Endodermal cell (in vitro differentiated cells): ENCODE measurements around the gene AGAP2. TPM values are rescaled to one million over a fixed set of nuclear protein-coding genes. Genes with fewer than 3 reads are reported as not detected.

Experiments used
- DNase-seq: peaks from one replicate; pipeline ENCODE4 v3.0.0-alpha.2; 2017
- H3K27ac ChIP-seq: 2 replicates; pipeline ENCODE4 v1.5.1; 2013; ENCODE audit warnings: mild to moderate bottlenecking, low read depth, low read length, moderate library complexity
- H3K27me3 ChIP-seq: 2 replicates; pipeline ENCODE4 v1.6.1; 2013; ENCODE audit warnings: mild to moderate bottlenecking, low read length, moderate library complexity; ENCODE audit not compliant: insufficient read depth, control insufficient read depth, poor library complexity, severe bottlenecking
- H3K36me3 ChIP-seq: 2 replicates; pipeline ENCODE4 v1.7.0; 2013; ENCODE audit warnings: mild to moderate bottlenecking, low read length, moderate library complexity; ENCODE audit not compliant: control insufficient read depth, insufficient read depth
- H3K4me1 ChIP-seq: one replicate; pipeline ENCODE4 v1.7.0; 2013; ENCODE audit warnings: low read length; ENCODE audit not compliant: control insufficient read depth, insufficient read depth
- H3K4me3 ChIP-seq: 2 replicates; pipeline ENCODE4 v1.5.1; 2013; ENCODE audit warnings: mild to moderate bottlenecking, low read length, moderate library complexity
- H3K9ac ChIP-seq: 2 replicates; pipeline ENCODE4 v1.6.1; 2013; ENCODE audit warnings: mild to moderate bottlenecking, low read length, moderate library complexity; ENCODE audit not compliant: poor library complexity, severe bottlenecking; ENCODE audit errors: extremely low read depth
- H3K9me3 ChIP-seq: 2 replicates; pipeline ENCODE4 v1.6.1; 2013; ENCODE audit warnings: mild to moderate bottlenecking, low read length, moderate library complexity; ENCODE audit not compliant: control insufficient read depth
- H3K27ac Mint-ChIP-seq: 2 replicates; pipeline ENCODE4 v1.8.0; 2020; ENCODE audit warnings: mixed read lengths
- H3K27me3 Mint-ChIP-seq: 2 replicates; pipeline ENCODE4 v1.8.0; 2021; ENCODE audit warnings: mild to moderate bottlenecking, mixed read lengths; ENCODE audit not compliant: insufficient read depth
- H3K36me3 Mint-ChIP-seq: 2 replicates; pipeline ENCODE4 v1.8.0; 2020; ENCODE audit warnings: low read depth, mixed read lengths
- H3K4me1 Mint-ChIP-seq: 2 replicates; pipeline ENCODE4 v1.8.0; 2020; ENCODE audit warnings: mixed read lengths
- H3K4me3 Mint-ChIP-seq: 2 replicates; pipeline ENCODE4 v1.8.0; 2020; ENCODE audit warnings: mild to moderate bottlenecking, moderate library complexity, mixed read lengths
- H3K9me3 Mint-ChIP-seq: 2 replicates; pipeline ENCODE4 v1.8.0; 2020; ENCODE audit warnings: mild to moderate bottlenecking, mixed read lengths
- WGBS, 2 experiments: methylation state at CpG; one replicate each; pipeline versions ENCODE4 v1.1.5 to v1.1.7; 2013; ENCODE audit warnings: missing lambda C conversion rate in 2 of 2, mixed read lengths in 1 of 2; ENCODE audit not compliant: insufficient coverage in 1 of 2, insufficient read length in 1 of 2; 5-methylcytosine and 5-hydroxymethylcytosine counted together
- total RNA-seq, 2 donors: library from RNA; stranded (reverse); fragmentation: NEBNext Ultra II Directional in 1 of 2; extraction: Animal tissue kit (Norgen Biotek cat#: 25700) in 1 of 2; gene quantifications; 2 replicates in 1 of 2; 3 replicates in 1 of 2; pipeline ENCODE4 v1.2.1, GENCODE V29; 2021
- TF ChIP-seq, protein P1 (sequence below): fragments of 200-600 bp; sonication (generic); conservative IDR thresholded peaks from 2 replicates; pipeline ENCODE4 v1.5.0; 2021; ENCODE audit warnings: antibody characterized with exemption, mild to moderate bottlenecking

The AGAP2 gene
- total RNA-seq, 2 donors from 2014 or later = 0.44 TPM; not detected in 1

DNA sequence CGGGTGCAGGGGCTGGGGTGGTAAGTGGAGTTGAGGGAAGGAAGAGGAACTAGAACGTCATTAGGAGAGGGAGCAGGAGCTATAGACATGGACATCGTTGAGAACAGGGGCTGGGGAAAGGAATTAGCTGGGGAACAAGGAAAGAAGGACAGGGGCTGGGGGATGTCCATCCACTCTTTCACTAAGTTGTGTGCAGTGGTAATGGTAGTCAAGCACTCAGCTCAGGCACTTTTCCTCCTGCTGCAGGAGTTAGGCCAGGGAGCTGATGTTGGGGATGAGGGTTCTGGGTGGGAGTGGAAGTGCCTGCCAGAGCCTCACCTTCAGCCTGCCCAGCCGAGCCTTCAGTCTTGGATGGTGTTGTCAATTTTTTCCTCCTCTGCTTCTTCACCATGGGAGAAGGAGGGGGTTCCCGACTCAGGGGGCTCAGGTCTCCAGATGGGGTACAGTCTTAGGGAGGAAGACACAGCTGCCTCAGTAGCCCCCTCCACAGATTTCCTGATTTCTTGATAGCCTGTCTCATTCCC is 9.2 kb downstream of the AGAP2 start:
- Histone ChIP-seq H3K27ac (no peak overlapping the region), H3K27me3 (peaks cover 99% of the 10 kb centered on the region), H3K36me3 (no peaks in the 10 kb centered on the region), H3K4me1 (no peaks in the 10 kb centered on the region), H3K9ac (no peak overlapping the region), H3K9me3 (no peaks in the 10 kb centered on the region), H3K4me3 (no peak overlapping the region)
- Mint-ChIP-seq H3K27ac (no peak overlapping the region), H3K36me3 (no peaks in the 10 kb centered on the region), H3K27me3 (peaks cover 99% of the 10 kb centered on the region), H3K4me3 (no peak overlapping the region), H3K4me1 (peaks cover 4% of the 10 kb centered on the region), H3K9me3 (peaks cover 2% of the 10 kb centered on the region)
- TF ChIP-seq, protein P1, sequence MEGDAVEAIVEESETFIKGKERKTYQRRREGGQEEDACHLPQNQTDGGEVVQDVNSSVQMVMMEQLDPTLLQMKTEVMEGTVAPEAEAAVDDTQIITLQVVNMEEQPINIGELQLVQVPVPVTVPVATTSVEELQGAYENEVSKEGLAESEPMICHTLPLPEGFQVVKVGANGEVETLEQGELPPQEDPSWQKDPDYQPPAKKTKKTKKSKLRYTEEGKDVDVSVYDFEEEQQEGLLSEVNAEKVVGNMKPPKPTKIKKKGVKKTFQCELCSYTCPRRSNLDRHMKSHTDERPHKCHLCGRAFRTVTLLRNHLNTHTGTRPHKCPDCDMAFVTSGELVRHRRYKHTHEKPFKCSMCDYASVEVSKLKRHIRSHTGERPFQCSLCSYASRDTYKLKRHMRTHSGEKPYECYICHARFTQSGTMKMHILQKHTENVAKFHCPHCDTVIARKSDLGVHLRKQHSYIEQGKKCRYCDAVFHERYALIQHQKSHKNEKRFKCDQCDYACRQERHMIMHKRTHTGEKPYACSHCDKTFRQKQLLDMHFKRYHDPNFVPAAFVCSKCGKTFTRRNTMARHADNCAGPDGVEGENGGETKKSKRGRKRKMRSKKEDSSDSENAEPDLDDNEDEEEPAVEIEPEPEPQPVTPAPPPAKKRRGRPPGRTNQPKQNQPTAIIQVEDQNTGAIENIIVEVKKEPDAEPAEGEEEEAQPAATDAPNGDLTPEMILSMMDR = no peak
- peak; percentile 21 for DNase-seq
- WGBS, 2 experiments = 47 to 57% methylated on average over 3 to 4 of the region's 5 CpGs

DNA sequence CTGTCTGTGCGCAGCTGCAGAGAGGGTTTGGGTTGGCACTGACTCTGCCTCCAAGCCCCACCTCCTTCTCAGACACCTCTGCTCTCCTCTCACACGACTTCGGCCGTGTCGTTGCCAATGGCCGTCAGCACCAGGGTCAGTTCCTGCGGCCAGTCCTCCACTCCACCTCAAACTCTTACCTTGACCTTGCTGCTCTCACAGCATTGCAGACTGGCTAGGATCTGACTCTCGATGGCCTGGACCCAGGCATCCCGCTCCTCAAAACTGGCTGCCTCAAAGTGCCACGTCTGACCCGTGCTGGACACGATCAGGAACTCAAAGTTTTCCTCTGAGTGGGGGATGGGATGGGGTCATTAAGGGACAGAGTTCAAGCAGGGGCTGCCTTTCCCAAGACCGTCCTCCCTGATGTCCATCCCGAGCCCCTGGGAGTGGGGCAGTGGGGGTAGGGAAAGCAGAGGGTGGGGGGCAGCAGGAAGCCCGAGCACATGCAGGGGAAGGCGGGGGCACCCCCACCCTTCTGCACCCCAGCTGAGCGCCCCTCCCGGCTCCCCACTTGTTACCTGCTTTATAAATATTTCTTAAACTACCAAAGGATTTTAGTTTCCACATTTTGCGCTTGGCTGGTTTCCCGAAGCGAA is 10.7 kb downstream of the AGAP2 start:
- Histone ChIP-seq H3K9me3 (no peaks in the 10 kb centered on the region), H3K27ac (no peak overlapping the region), H3K4me1 (no peaks in the 10 kb centered on the region), H3K27me3 (peaks cover 99% of the 10 kb centered on the region), H3K4me3 (no peak overlapping the region), H3K36me3 (no peaks in the 10 kb centered on the region), H3K9ac (no peak overlapping the region)
- Mint-ChIP-seq H3K4me3 (peak overlapping the region; percentile 26), H3K9me3 (peaks cover 2% of the 10 kb centered on the region), H3K27me3 (peaks cover 99% of the 10 kb centered on the region), H3K4me1 (peaks cover 4% of the 10 kb centered on the region), H3K27ac (no peak overlapping the region), H3K36me3 (no peaks in the 10 kb centered on the region)
- TF ChIP-seq, protein P1 = no peak
- WGBS, 2 experiments = 27 to 37% methylated on average over 11 to 21 of the region's 21 CpGs
- peak; percentile 95 for DNase-seq

DNA sequence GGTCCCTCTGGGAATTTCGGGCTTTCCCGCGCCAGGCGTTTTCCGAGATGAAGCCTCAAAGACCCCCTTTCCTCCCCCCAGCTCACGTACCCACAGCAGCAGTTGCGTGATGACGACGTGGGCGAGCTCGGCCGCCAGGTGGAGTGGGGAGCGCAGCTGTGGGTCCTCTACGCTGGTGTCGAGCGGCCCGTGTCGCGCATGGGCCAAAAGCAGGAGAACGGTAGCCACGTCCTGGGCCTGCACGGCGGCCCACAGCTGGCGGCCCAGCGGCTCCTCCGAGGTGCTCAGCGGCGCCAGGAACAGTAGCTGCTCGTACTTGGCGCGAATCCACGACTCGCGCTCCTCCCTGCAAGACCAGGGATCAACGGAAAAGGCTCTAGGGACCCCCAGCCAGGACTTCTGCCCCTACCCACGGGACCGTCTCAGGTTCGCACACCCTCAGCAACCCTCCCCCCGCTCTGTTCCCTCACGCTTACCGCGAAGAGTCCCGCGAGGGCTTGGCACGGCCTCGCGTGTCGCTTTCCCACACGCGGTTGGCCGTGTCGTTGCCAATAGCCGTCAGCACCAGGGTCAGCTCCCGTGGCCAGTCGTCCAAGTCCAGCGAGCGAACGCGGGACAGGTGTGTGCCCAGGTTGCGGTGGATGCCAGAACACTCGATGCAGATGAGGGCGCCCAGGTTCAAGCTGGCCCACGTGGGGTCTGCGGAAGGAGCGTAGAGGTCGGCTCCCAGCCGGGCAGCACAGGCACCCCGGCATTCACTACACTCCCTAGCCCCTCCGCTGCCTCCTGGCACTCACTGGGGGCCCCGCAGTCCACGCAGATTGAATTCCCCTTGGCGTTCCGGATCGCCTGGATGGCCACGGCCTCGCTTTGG is 11.4 kb downstream of the AGAP2 start:
- H3K4me3 Mint-ChIP-seq = peak overlapping the region; percentile 26
- 12 to 15% methylated on average over 42 to 76 of the region's 76 CpGs for WGBS, 2 experiments
- peaks cover 94% of the 10 kb centered on the region for H3K27me3 Mint-ChIP-seq
- peaks cover 3% of the 10 kb centered on the region for H3K36me3 Mint-ChIP-seq
- H3K4me1 Mint-ChIP-seq = peaks cover 4% of the 10 kb centered on the region
- no peak overlapping the region for H3K9ac ChIP-seq
- no peak overlapping the region for H3K27ac Mint-ChIP-seq
- H3K27ac ChIP-seq = no peak overlapping the region
- H3K4me3 ChIP-seq = no peak overlapping the region
- H3K36me3 ChIP-seq = no peaks in the 10 kb centered on the region
- H3K9me3 ChIP-seq = no peaks in the 10 kb centered on the region
- peak; percentile 84 for DNase-seq
- H3K9me3 Mint-ChIP-seq = peaks cover 2% of the 10 kb centered on the region
- no peaks in the 10 kb centered on the region for H3K4me1 ChIP-seq
- peaks cover 95% of the 10 kb centered on the region for H3K27me3 ChIP-seq
- TF ChIP-seq, protein P1 = no peak
